HepG2 (cell line): Measurements from ENCODE around the gene RCBTB1. TPM values are rescaled to one million over a fixed set of nuclear protein-coding genes. Genes with fewer than 3 reads are reported as not detected.
A peak's percentile ranks its signal among the peaks of the same experiment; 100 is the strongest.

Source experiments
- ATAC-seq: fragments of 200-7000 bp; cut with Tn5 transposase; 3 replicates; pipeline ENCODE4 v1.9.1; 2020; ENCODE audit warnings: mild to moderate bottlenecking, moderate library complexity
- BruUV-seq: library from RNA; stranded (reverse); fragments of 400-500 nt; replicated peaks from 2 replicates; lab custom pipeline; 2021; lab: Mats Ljungman, UMichigan
- CTCF ChIA-PET: fragments of 300-600 bp; formaldehyde crosslinking; extraction: SDS; loops from one replicate; lab custom pipeline; 2021; ENCODE audit warnings: low total read pairs, inconsistent platforms, low intra/inter-chr PET ratio; lab: Yijun Ruan, JAX
- POLR2A ChIA-PET: fragments of 350-600 bp; sonication (Branson Sonifier 250); formaldehyde crosslinking; loops from one replicate; lab custom pipeline; 2020; ENCODE audit warnings: antibody characterized with exemption, inconsistent platforms; lab: Yijun Ruan, JAX
- DNase-seq: peaks from one replicate; pipeline ENCODE4 v3.0.0-alpha.2; 2015; ENCODE audit warnings: low spot score
- FAIRE-seq: peaks from 3 replicates; lab custom pipeline; 2011; peaks lifted over from hg19 to GRCh38; lab: Jason Lieb, UNC
- H2AFZ ChIP-seq: one replicate; pipeline ENCODE4 v1.6.1; 2011; ENCODE audit warnings: low read length, inconsistent platforms
- H3K27ac ChIP-seq: fragments of 300-600 bp; 3 replicates; pipeline ENCODE4 v1.8.0; 2011; ENCODE audit warnings: mixed run types, mild to moderate bottlenecking, mixed read lengths, low read length, inconsistent platforms; ENCODE audit not compliant: insufficient read depth; ENCODE audit errors: extremely low read length
- H3K27me3 ChIP-seq, 2 experiments: fragments of 200-600 bp in 1 of 2; 2 replicates in 1 of 2; 3 replicates in 1 of 2; pipeline versions ENCODE4 v1.6.0 to v1.8.0; 2011; ENCODE audit warnings: low read length in 2 of 2, mild to moderate bottlenecking in 2 of 2, moderate library complexity in 2 of 2, inconsistent platforms in 1 of 2; ENCODE audit not compliant: insufficient read depth in 2 of 2, control insufficient read depth in 1 of 2
- H3K36me3 ChIP-seq, 2 experiments: fragments of 200-600 bp in 1 of 2; replicated peaks in 1 of 2; 2 replicates in 1 of 2; 3 replicates in 1 of 2; pipeline versions ENCODE4 v1.5.1 to v1.8.0; 2011; ENCODE audit warnings: low read length in 2 of 2, inconsistent platforms in 1 of 2; ENCODE audit not compliant: insufficient read depth in 2 of 2, control insufficient read depth in 1 of 2
- H3K4me1 ChIP-seq: 2 replicates; pipeline ENCODE4 v1.5.1; 2012; ENCODE audit warnings: low read length, inconsistent platforms; ENCODE audit not compliant: insufficient read depth
- H3K4me2 ChIP-seq: 2 replicates; pipeline ENCODE4 v1.6.0; 2011; ENCODE audit warnings: low read depth, low read length, inconsistent platforms
- H3K4me3 ChIP-seq, 3 experiments: fragments of 200-600 bp in 1 of 3; sonication (generic), shearing (Covaris generic) in 1 of 3; replicated peaks in 1 of 3; 2 replicates each; pipeline ENCODE4 v1.5.1; 2011 to 2016; ENCODE audit warnings: low read length in 3 of 3, inconsistent platforms in 2 of 3, low read depth in 2 of 3, mild to moderate bottlenecking in 2 of 3, control low read depth in 1 of 3, mixed read lengths in 1 of 3; ENCODE audit not compliant: insufficient read depth in 1 of 3
- H3K79me2 ChIP-seq: one replicate; pipeline ENCODE4 v1.6.1; 2011; ENCODE audit warnings: low read length, inconsistent platforms; ENCODE audit not compliant: insufficient read depth
- H3K9ac ChIP-seq: 2 replicates; pipeline ENCODE4 v1.6.0; 2011; ENCODE audit warnings: mild to moderate bottlenecking, low read depth, low read length, inconsistent platforms; ENCODE audit not compliant: insufficient read depth
- H3K9me3 ChIP-seq: 2 replicates; pipeline ENCODE4 v1.5.1; 2012; ENCODE audit warnings: mild to moderate bottlenecking, low read length
- H4K20me1 ChIP-seq: 2 replicates; pipeline ENCODE4 v1.6.0; 2011; ENCODE audit warnings: inconsistent platforms, mild to moderate bottlenecking, low read length, moderate library complexity; ENCODE audit not compliant: insufficient read depth
- CTCF ChIP-seq: sonication (generic); formaldehyde crosslinking; IDR thresholded peaks from 2 replicates; pipeline ENCODE4 v1.5.0; 2020; ENCODE audit warnings: mild to moderate bottlenecking, missing genetic modification reagents, moderate library complexity
- FOSL2 ChIP-seq: sonication (generic); formaldehyde crosslinking; IDR thresholded peaks from 2 replicates; pipeline ENCODE4 v1.4.0; 2020; ENCODE audit warnings: missing genetic modification reagents
- MED1 ChIP-seq: sonication (generic); formaldehyde crosslinking; IDR thresholded peaks from 2 replicates; pipeline ENCODE4 v1.4.0; 2020; ENCODE audit warnings: missing genetic modification reagents
- POGZ ChIP-seq: sonication (generic); formaldehyde crosslinking; IDR thresholded peaks from 2 replicates; pipeline ENCODE4 v1.4.0; 2020; ENCODE audit warnings: mild to moderate bottlenecking, missing genetic modification reagents
- SOX6 ChIP-seq, 2 experiments: fragments of 450-650 bp in 1 of 2; sonication (generic) in 1 of 2; formaldehyde crosslinking in 1 of 2; IDR thresholded peaks; 2 replicates each; pipeline versions ENCODE4 v1.4.0 to v1.6.1; 2017 to 2020; ENCODE audit warnings: antibody characterized with exemption in 1 of 2, mild to moderate bottlenecking in 1 of 2, missing genetic modification reagents in 1 of 2
- ZBTB42 ChIP-seq: sonication (generic); formaldehyde crosslinking; IDR thresholded peaks from 2 replicates; pipeline ENCODE4 v1.5.0; 2020; ENCODE audit warnings: mild to moderate bottlenecking, missing genetic modification reagents
- ZNF18 ChIP-seq: sonication (generic); formaldehyde crosslinking; IDR thresholded peaks from 2 replicates; pipeline ENCODE4 v1.8.0; 2022; ENCODE audit warnings: mild to moderate bottlenecking, missing genetic modification reagents; ENCODE audit not compliant: insufficient replicate concordance
- ZNF580 ChIP-seq: IDR thresholded peaks from 2 replicates; pipeline ENCODE4 v1.6.1; 2016; ENCODE audit warnings: low read depth, borderline replicate concordance
- ZNF597 ChIP-seq: sonication (generic); formaldehyde crosslinking; IDR thresholded peaks from 2 replicates; pipeline ENCODE4 v1.5.0; 2020; ENCODE audit warnings: missing genetic modification reagents
- WGBS: methylation state at CpG from one replicate; pipeline ENCODE4 v1.1.6; 2017; ENCODE audit warnings: low lambda C conversion rate; 5-methylcytosine and 5-hydroxymethylcytosine counted together
- in situ Hi-C: cut with HindIII; loops from 2 replicates; pipeline ENCODE4 v1.10.0; 2017; ENCODE audit warnings: low pct_unique_long_range_greater_than_20kb; ENCODE audit not compliant: extremely low pct_ligation_motif_present
- intact Hi-C: fragments of 100-400 bp; cut with micrococcal nuclease; formaldehyde crosslinking; loops from one replicate; pipeline ENCODE4 v1.10.0; 2022; ENCODE audit not compliant: unreplicated experiment
- polyA plus RNA-seq, 8 experiments: library from polyadenylated mRNA; depleted of rRNA in 3 of 8; stranded (reverse) in 7 of 8; unstranded in 1 of 8; fragments of >200 nt; fragmentation: Illumina TruSeq in 4 of 8; extraction: Trizol in 4 of 8; gene quantifications; 2 replicates each; pipeline versions ENCODE4 v1.2.1 to v1.2.3, GENCODE V29; 2011 to 2016; ENCODE audit warnings: low read depth in 4 of 8, missing spikeins in 1 of 8, mixed read lengths in 1 of 8; ENCODE audit not compliant: insufficient read depth in 1 of 8
- total RNA-seq, 5 experiments: library from RNA; depleted of rRNA; stranded (reverse); fragments of >200 nt; fragmentation: Illumina TruSeq; extraction: Trizol; gene quantifications; 2 replicates each; pipeline ENCODE4 v1.2.3, GENCODE V29; 2016; ENCODE audit warnings: low read depth in 1 of 5
- TF ChIP-seq, protein P1 (sequence below), 2 experiments: sonication (generic) in 1 of 2; formaldehyde crosslinking in 1 of 2; IDR thresholded peaks; 2 replicates each; pipeline versions ENCODE4 v1.4.0 to v1.6.1; 2018 to 2020; ENCODE audit warnings: missing genetic modification reagents in 2 of 2, borderline replicate concordance in 1 of 2, low read depth in 1 of 2, mild to moderate bottlenecking in 1 of 2, missing biosample characterization in 1 of 2
- TF ChIP-seq, protein P2 (sequence below): sonication (generic); formaldehyde crosslinking; IDR thresholded peaks from 2 replicates; pipeline ENCODE4 v1.8.0; 2022; ENCODE audit warnings: mild to moderate bottlenecking, missing genetic modification reagents, borderline replicate concordance

Gene RCBTB1
- total and polyA plus RNA-seq, 2 of the 13 experiments (the other 11 are each of a cell fraction or from before 2014, with no cell fraction given) = 13.4 to 21.6 TPM

- peak overlapping the region; percentile 43 for H3K9ac ChIP-seq
- TF ChIP-seq CTCF = peak; percentile 91
- TF ChIP-seq ZNF580 (CRISPR knock-in tag) = no peak
- no peak for TF ChIP-seq ZNF597 (CRISPR knock-in tag)
- 0 out of 2 replicates have a peak, but pooled peaks have one; percentile 38 for TF ChIP-seq MED1 (CRISPR knock-in tag)
- TF ChIP-seq FOSL2 (CRISPR knock-in tag) = peak; percentile 62
- no peak for TF ChIP-seq SOX6 (IDR thresholded peaks at IDR 0.05)
- TF ChIP-seq SOX6 (CRISPR knock-in tag; IDR thresholded peaks at IDR 0.05) = peak; percentile 56; the same call in 1 of the 2 replicates
- TF ChIP-seq ZBTB42 (CRISPR knock-in tag) = no peak
- peak; percentile 17; the same call in 1 of the 2 replicates for TF ChIP-seq POGZ (CRISPR knock-in tag)
- TF ChIP-seq, protein P1, sequence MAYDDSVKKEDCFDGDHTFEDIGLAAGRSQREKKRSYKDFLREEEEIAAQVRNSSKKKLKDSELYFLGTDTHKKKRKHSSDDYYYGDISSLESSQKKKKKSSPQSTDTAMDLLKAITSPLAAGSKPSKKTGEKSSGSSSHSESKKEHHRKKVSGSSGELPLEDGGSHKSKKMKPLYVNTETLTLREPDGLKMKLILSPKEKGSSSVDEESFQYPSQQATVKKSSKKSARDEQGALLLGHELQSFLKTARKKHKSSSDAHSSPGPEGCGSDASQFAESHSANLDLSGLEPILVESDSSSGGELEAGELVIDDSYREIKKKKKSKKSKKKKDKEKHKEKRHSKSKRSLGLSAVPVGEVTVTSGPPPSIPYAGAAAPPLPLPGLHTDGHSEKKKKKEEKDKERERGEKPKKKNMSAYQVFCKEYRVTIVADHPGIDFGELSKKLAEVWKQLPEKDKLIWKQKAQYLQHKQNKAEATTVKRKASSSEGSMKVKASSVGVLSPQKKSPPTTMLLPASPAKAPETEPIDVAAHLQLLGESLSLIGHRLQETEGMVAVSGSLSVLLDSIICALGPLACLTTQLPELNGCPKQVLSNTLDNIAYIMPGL (CRISPR knock-in tag; IDR thresholded peaks at IDR 0.05; ENCODE audit: borderline replicate concordance in 1 of 2, low read depth in 1 of 2) = peak; percentile 44 to 50; a peak in 2 of 4 replicates
- peak; percentile 23 for TF ChIP-seq ZNF18 (CRISPR knock-in tag)
- TF ChIP-seq, protein P2, sequence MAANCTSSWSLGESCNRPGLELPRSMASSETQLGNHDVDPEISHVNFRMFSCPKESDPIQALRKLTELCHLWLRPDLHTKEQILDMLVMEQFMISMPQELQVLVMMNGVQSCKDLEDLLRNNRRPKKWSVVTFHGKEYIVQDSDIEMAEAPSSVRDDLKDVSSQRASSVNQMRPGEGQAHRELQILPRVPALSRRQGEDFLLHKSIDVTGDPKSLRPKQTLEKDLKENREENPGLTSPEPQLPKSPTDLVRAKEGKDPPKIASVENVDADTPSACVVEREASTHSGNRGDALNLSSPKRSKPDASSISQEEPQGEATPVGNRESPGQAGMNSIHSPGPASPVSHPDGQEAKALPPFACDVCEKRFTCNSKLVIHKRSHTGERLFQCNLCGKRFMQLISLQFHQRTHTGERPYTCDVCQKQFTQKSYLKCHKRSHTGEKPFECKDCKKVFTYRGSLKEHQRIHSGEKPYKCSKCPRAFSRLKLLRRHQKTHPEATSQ (CRISPR knock-in tag) = no peak
Observed at GRCh38 chr13:49606747-49607648, 21.6 kb upstream of the RCBTB1 start.

More at GRCh38 chr13:49606747-49607648, 21.6 kb upstream of the RCBTB1 start:
- Histone ChIP-seq H3K27ac (no peak overlapping the region), H3K4me1 (peaks cover 32% of the 10 kb centered on the region), H3K27me3 (no peaks in the 10 kb centered on the region), H3K9me3 (no peaks in the 10 kb centered on the region), H3K4me2 (peak overlapping the region; percentile 84), H2AFZ (peak overlapping the region; percentile 76), H3K4me3 (peak overlapping the region; percentile 31 to 67 (median 62); a peak in 5 of 6 replicates), H3K79me2 (no peaks in the 10 kb centered on the region), H3K36me3 (no peaks in the 10 kb centered on the region), H4K20me1 (no peaks in the 10 kb centered on the region)
- ChIA-PET CTCF (interaction anchor here (0.9 to 2.4 kb wide), 7 partner anchors 47 to 367 kb away, joined by 3 to 35 read pairs (median 5); no protein-coding TSS in a partner anchor), POLR2A (interaction anchor here (0.9 to 1.4 kb wide), 4 partner anchors 21 to 304 kb away, joined by 3 to 6 read pairs (median 3); partner anchors contain the start of genes ARL11, CAB39L, RCBTB1 and SETDB2)
- 22% methylated on average over 15 of the region's 15 CpGs for WGBS
- peak; percentile 98 for FAIRE-seq
- peak; percentile 96 for ATAC-seq
- intact Hi-C loops = loop anchor here (1.0 to 2.0 kb wide), 5 partner anchors 47 to 306 kb away; no protein-coding TSS in a partner anchor
- in situ Hi-C loops = loop anchor here (5.0 kb wide), 2 partner anchors 185 to 305 kb away; no protein-coding TSS in a partner anchor
- DNase-seq = peak; percentile 77
- BruUV-seq = no TSS peak
